Hematopoietic multipotent progenitor cell (in vitro differentiated cells): ENCODE data around the gene FGFR3. TPM values are rescaled to one million over a fixed set of nuclear protein-coding genes. Genes with fewer than 3 reads are reported as not detected.

Experiments
- DNase-seq, 3 donors: peaks; one replicate each; pipeline ENCODE4 v3.0.0-alpha.2; 2011 to 2015; ENCODE audit warnings: low read depth in 2 of 3, low spot score in 2 of 3
- total RNA-seq: library from RNA; depleted of rRNA; stranded (reverse); fragments of >200 nt; gene quantifications from one replicate; pipeline ENCODE4 v1.2.3, GENCODE V29; 2012

Gene FGFR3
- total RNA-seq, 1 donor = 0.54 TPM

GRCh38 chr4:1799387-1800375 is 6.6 kb downstream of the FGFR3 start:
- DNase-seq = no peak

GRCh38 chr4:1800805-1801204 is 7.7 kb downstream of the FGFR3 start:
- no peak for DNase-seq

DNA sequence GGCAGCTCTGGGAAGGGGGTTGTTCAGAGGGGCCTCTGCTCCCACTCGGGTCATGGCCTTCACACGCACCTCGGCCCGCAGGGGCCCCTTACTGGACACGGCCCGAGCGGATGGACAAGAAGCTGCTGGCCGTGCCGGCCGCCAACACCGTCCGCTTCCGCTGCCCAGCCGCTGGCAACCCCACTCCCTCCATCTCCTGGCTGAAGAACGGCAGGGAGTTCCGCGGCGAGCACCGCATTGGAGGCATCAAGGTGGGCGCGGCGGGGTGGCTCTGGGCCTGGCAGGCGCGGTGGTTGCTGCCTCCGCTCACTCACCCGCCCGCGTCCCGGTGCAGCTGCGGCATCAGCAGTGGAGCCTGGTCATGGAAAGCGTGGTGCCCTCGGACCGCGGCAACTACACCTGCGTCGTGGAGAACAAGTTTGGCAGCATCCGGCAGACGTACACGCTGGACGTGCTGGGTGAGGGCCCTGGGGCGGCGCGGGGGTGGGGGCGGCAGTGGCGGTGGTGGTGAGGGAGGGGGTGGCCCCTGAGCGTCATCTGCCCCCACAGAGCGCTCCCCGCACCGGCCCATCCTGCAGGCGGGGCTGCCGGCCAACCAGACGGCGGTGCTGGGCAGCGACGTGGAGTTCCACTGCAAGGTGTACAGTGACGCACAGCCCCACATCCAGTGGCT is 8.3 kb downstream of the FGFR3 start:
- no peak for DNase-seq

DNA sequence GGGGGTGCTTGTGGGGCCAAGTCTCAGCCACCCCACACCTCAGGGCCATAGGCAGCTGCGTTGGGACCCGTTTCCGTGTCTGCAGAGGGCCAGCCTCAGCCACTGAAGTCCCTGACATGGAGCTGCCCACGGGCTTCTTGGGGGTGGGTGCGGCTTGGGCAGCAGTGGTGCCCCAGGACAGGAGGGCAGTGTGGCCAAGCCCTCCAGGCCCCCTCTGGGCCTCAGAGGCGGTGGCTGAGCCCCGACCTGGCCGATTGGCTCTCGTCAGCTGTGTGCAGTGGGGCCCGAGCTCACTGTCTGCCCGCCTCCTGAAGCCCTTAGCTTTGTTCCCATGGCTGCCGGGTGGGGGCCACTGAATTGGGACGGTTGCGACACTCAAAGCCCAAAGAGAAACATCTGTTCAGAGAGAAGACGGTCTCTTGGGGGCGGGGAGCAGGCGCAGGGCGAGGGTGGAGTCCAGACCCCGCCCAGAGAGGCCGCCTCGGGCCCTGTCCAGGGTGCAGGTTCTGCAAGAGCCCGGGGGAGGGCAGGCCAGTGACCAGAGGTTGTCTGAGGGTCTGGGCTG is 9.1 kb downstream of the FGFR3 start:
- DNase-seq = no peak

GRCh38 chr4:1802720-1803522 is 9.8 kb downstream of the FGFR3 start:
- DNase-seq = no peak

GRCh38 chr4:1803523-1804423 is 10.7 kb downstream of the FGFR3 start:
- no peak for DNase-seq

DNA sequence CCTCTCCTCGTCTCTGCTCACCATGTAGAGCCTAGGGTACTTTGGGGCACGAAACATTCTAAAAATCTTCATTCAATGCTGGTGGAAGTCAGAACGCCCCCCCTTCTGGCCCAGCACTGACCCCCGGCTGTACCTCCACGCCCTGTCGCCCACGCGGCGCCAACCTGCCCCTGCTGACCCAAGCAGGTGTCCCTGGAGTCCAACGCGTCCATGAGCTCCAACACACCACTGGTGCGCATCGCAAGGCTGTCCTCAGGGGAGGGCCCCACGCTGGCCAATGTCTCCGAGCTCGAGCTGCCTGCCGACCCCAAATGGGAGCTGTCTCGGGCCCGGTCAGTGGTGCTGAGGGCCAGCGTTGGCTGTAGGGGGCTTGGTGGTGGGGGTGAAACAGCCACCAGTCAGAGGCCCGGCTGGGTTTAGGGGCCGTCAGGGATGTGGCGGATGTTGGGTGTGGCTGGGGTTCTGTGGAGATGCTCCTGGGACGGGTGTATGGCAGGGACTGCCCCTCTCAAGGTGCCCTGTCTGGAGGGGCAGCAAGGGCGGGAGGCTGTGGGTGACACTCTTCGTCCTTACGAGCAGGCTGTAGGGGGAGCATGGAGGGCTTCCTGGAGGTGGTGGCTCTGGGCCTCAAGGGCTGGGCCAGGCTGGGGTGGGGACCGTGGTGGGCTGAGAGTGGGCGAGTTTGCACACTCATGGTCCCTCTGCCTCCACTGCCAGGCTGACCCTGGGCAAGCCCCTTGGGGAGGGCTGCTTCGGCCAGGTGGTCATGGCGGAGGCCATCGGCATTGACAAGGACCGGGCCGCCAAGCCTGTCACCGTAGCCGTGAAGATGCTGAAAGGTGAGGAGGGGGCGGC is 11.8 kb downstream of the FGFR3 start:
- DNase-seq = no peak

- no peak for DNase-seq
Observed at GRCh38 chr4:1805493-1806222, 12.6 kb downstream of the FGFR3 start.

DNA sequence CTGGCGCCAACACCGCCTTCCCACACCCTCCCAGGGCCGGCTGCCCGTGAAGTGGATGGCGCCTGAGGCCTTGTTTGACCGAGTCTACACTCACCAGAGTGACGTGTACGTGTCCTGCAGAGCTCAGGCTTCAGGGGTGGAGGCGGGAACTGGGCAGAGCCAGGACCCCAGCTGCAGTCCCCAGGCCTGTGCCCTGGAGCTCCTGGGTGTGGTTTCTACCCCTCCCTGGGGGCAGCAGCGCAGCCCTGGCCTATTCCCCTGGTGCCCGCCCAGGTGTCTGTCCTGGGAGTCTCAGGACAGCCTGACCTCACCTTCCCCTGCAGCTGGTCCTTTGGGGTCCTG is 13.1 kb downstream of the FGFR3 start:
- no peak for DNase-seq

DNA sequence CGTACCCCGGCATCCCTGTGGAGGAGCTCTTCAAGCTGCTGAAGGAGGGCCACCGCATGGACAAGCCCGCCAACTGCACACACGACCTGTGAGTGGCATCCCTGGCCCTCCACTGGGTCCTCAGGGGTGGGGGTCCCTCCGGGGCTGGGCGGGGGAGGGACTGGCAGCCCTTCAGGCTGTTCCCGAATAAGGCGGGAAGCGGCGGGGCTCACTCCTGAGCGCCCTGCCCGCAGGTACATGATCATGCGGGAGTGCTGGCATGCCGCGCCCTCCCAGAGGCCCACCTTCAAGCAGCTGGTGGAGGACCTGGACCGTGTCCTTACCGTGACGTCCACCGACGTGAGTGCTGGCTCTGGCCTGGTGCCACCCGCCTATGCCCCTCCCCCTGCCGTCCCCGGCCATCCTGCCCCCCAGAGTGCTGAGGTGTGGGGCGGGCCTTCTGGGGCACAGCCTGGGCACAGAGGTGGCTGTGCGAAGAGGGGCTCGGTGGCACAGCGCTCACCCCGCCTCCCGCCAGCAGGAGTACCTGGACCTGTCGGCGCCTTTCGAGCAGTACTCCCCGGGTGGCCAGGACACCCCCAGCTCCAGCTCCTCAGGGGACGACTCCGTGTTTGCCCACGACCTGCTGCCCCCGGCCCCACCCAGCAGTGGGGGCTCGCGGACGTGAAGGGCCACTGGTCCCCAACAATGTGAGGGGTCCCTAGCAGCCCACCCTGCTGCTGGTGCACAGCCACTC is 13.7 kb downstream of the FGFR3 start:
- DNase-seq = no peak

DNA sequence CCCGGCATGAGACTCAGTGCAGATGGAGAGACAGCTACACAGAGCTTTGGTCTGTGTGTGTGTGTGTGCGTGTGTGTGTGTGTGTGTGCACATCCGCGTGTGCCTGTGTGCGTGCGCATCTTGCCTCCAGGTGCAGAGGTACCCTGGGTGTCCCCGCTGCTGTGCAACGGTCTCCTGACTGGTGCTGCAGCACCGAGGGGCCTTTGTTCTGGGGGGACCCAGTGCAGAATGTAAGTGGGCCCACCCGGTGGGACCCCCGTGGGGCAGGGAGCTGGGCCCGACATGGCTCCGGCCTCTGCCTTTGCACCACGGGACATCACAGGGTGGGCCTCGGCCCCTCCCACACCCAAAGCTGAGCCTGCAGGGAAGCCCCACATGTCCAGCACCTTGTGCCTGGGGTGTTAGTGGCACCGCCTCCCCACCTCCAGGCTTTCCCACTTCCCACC is 14.3 kb downstream of the FGFR3 start:
- no peak for DNase-seq

DNA sequence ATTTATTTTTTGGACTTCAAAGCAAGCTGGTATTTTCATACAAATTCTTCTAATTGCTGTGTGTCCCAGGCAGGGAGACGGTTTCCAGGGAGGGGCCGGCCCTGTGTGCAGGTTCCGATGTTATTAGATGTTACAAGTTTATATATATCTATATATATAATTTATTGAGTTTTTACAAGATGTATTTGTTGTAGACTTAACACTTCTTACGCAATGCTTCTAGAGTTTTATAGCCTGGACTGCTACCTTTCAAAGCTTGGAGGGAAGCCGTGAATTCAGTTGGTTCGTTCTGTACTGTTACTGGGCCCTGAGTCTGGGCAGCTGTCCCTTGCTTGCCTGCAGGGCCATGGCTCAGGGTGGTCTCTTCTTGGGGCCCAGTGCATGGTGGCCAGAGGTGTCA is 15.3 kb downstream of the FGFR3 start:
- no peak for DNase-seq

DNA sequence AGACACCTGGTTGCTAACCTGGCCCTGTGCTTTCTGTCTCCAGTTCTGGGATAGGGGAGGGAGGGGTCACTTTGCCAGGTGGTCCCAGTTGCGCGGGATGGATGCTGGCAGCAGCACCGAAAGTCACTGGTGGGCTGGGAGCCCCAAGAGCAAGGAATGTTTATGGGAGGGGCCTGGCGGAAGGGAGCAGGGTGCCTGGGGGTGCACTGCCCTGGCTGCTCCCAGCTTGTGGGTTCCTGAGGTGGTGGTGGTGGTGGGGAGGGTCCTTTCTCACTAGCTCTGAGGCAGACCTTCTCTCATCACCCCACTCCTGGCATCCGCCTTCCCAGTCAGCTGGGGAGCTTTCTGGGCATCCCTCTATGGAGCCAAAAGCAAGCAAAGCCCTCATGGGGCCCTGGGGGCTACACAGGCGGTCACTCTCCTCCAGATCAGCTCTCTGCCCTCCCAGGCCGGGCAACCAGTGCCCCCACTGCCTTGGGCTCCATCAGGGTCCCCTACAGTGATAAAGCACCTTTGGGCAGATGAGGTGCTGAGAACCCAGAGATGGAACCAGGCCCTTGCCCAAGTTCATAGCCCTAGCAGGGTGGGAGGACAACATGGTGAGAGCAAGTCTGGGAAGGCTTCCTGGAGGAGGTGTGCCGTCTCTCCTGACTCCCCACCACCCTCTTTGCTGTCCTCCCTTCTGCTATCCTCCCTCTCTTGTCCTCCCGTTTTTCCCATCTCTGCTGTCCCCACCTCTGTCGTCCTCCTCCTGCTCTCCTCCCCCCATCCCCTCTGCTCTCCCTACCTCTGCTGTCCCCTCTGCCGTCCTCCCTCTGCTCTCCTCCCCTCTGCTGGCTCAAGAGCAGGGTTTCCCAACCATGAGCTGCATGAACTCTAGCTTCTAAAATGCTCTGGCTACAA is 16.0 kb downstream of the FGFR3 start:
- DNase-seq = no peak

DNA sequence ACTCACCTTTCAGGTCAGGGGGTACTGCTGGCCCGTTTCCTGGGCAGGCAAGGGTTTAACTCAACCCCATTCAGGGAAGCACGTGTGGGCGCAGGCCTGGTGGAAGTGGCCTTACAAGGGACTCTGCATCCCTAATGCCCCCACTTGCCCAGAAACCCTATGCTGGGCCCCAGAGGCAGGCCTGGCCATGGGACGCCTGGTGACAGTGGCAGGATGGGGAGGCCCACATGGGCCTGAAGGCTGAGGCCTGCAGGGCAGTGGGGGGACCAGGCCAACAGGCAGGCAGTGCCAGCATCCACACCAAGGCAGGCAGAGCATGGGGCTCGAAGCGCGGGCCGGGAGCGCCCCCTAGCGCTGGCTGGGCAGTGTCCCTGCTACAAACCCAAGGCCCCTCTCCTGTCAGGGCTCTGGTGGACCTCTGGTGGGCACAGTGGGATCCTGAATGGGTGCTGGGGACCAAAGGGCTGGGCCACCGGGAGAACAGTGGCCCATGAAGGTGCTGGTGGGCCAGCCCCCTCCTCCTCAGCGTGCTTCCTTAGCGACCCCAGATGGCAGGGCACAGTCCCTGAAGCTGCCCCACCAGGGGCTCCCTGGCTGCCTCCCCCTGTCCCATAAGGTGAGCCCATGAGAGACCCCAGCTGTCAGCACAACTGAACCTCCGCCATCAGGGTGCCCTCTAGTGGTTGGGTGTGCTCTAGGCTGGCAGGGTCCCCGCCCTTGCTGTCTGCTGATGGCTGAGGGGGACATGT is 16.8 kb downstream of the FGFR3 start:
- DNase-seq = peak; percentile 49 to 84 (median 80)

DNA sequence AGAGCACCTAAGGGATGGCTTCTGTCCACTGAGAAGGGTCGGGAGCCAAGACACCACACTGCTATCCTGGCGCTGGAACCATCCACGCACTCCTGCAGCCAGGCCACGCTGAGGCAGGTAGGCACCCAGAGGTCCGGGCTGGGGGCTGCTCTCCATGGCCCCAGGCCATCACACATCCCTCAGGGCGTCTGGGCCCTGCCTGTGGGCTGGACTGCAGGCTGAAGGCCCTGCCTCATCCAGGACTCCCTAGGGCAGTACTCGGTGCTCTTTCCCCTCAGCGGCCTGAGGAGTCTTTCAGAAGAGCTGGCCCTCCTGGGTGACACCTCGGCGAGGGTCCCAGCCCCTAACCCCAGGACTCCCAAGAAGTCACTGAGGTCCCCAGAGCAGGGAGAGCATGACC is 17.7 kb downstream of the FGFR3 start:
- DNase-seq = no peak

DNA sequence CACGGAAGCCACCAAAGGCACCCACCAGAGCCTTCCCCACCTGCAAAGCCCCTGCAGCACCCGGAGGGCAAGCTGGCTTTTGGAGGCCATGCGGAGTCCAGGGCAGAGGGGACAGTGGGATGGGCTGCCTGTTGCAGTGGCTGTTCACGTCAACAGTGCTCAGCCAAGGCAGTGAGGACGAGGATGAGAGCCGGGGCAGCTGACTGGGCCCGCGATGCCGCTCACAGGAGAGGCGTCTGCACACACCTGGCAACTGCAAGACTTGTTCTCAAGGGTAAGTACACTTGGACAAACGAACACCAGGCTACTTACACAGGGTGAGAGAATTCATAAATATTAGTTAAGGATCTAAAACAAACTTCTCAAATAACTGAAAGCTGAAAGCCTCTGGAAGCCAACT is 19.6 kb downstream of the FGFR3 start:
- DNase-seq = no peak
